Endothelial cell of umbilical vein (primary cell): ENCODE results near the gene RNASEH2B.

ENCODE experiments used
- FOS ChIP-seq: IDR thresholded peaks from 2 replicates; pipeline ENCODE4 v1.6.1; 2011; ENCODE audit warnings: mild to moderate bottlenecking, low read length, moderate library complexity, borderline replicate concordance; ENCODE audit not compliant: insufficient read depth
- GATA2 ChIP-seq: IDR thresholded peaks from 2 replicates; pipeline ENCODE4 v1.7.0; 2011; ENCODE audit warnings: low read depth, mild to moderate bottlenecking, moderate library complexity, mixed read lengths, low read length; ENCODE audit not compliant: insufficient read length, insufficient read depth
- MAX ChIP-seq: IDR thresholded peaks from 2 replicates; pipeline ENCODE4 v1.6.1; 2011; ENCODE audit not compliant: insufficient read depth, insufficient read length
- POLR2AphosphoS5 ChIP-seq: IDR thresholded peaks from 2 replicates; pipeline ENCODE4 v1.6.1; 2012; ENCODE audit warnings: low read depth, mild to moderate bottlenecking, control low read depth, low read length, moderate library complexity; ENCODE audit not compliant: insufficient read depth

GRCh38 chr13:50883728-50884127 lies 25.9 kb upstream of the RNASEH2B start:
- TF ChIP-seq FOS: no peak
- no peak for TF ChIP-seq GATA2
- no peak for TF ChIP-seq POLR2AphosphoS5
- no peak for TF ChIP-seq MAX
